Measurements from ENCODE around the gene RPUSD4. TPM values are rescaled to one million over a fixed set of nuclear protein-coding genes. Genes with fewer than 3 reads are reported as not detected.

RPUSD4 gene
- total and polyA plus RNA-seq, 2 donors from 2014 or later: 13.6 to 20.7 TPM

GRCh38 chr11:126246636-126247035 is 35.2 kb upstream of the RPUSD4 start:
- no peaks in the 10 kb centered on the region for H3K9me3 ChIP-seq (ENCODE audit: control insufficient read depth in 2 of 3, insufficient read depth in 1 of 3, low read length in 3 of 3)
- DNase-seq (no peak), FAIRE-seq (no peak)
- H3K36me3 ChIP-seq (ENCODE audit: control insufficient read depth in 2 of 3, insufficient read depth in 3 of 3, low read length in 3 of 3): peaks cover 2 to 5% (median 2%) of the 10 kb centered on the region in 3 donors
- intact Hi-C loops (cut with DNase I): no loop called here
- H3K4me3 ChIP-seq (ENCODE audit: low read length in 3 of 3): no peak overlapping the region
- no peak overlapping the region for H3K27ac ChIP-seq (ENCODE audit: low read depth in 2 of 2, low read length in 2 of 2)
- H3K27me3 ChIP-seq (ENCODE audit: control insufficient read depth, insufficient read depth, low read length): no peaks in the 10 kb centered on the region
- H3K9ac ChIP-seq (ENCODE audit: low read length in 3 of 3): no peak overlapping the region
- TF ChIP-seq, protein P1, sequence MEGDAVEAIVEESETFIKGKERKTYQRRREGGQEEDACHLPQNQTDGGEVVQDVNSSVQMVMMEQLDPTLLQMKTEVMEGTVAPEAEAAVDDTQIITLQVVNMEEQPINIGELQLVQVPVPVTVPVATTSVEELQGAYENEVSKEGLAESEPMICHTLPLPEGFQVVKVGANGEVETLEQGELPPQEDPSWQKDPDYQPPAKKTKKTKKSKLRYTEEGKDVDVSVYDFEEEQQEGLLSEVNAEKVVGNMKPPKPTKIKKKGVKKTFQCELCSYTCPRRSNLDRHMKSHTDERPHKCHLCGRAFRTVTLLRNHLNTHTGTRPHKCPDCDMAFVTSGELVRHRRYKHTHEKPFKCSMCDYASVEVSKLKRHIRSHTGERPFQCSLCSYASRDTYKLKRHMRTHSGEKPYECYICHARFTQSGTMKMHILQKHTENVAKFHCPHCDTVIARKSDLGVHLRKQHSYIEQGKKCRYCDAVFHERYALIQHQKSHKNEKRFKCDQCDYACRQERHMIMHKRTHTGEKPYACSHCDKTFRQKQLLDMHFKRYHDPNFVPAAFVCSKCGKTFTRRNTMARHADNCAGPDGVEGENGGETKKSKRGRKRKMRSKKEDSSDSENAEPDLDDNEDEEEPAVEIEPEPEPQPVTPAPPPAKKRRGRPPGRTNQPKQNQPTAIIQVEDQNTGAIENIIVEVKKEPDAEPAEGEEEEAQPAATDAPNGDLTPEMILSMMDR (IDR thresholded peaks at IDR 0.05; ENCODE audit: borderline replicate concordance, extremely low read depth, insufficient read depth): no peak
- H3K4me1 ChIP-seq (ENCODE audit: control insufficient read depth in 2 of 3, insufficient read depth in 2 of 3, low read depth in 1 of 3, low read length in 3 of 3): no peaks in the 10 kb centered on the region

- DNase-seq (no peak), FAIRE-seq (no peak)
- H3K9me3 ChIP-seq (ENCODE audit: control insufficient read depth in 2 of 3, insufficient read depth in 1 of 3, low read length in 3 of 3): no peaks in the 10 kb centered on the region
- no peak overlapping the region for H3K9ac ChIP-seq (ENCODE audit: low read length in 3 of 3)
- TF ChIP-seq, protein P1 (IDR thresholded peaks at IDR 0.05; ENCODE audit: borderline replicate concordance, extremely low read depth, insufficient read depth): no peak
- H3K4me1 ChIP-seq (ENCODE audit: control insufficient read depth in 2 of 3, insufficient read depth in 2 of 3, low read depth in 1 of 3, low read length in 3 of 3): peaks cover 0 to 12% (median 3%) of the 10 kb centered on the region in 3 donors
- no peak overlapping the region for H3K4me3 ChIP-seq (ENCODE audit: low read length in 3 of 3)
- intact Hi-C loops (cut with DNase I): no loop called here
- no peaks in the 10 kb centered on the region for H3K27me3 ChIP-seq (ENCODE audit: control insufficient read depth, insufficient read depth, low read length)
- H3K36me3 ChIP-seq (ENCODE audit: control insufficient read depth in 2 of 3, insufficient read depth in 3 of 3, low read length in 3 of 3): peaks cover 0 to 7% (median 4%) of the 10 kb centered on the region in 3 donors
- H3K27ac ChIP-seq (ENCODE audit: low read depth in 2 of 2, low read length in 2 of 2): no peak overlapping the region
These were observed 21.9 kb upstream of the RPUSD4 start for GRCh38 chr11:126233391-126233790.

- Histone ChIP-seq H3K4me3 (ENCODE audit: low read length in 3 of 3) (no peak overlapping the region), H3K4me1 (ENCODE audit: control insufficient read depth in 2 of 3, insufficient read depth in 2 of 3, low read depth in 1 of 3, low read length in 3 of 3) (peaks cover 0 to 12% (median 3%) of the 10 kb centered on the region in 3 donors), H3K9ac (ENCODE audit: low read length in 3 of 3) (no peak overlapping the region), H3K27me3 (ENCODE audit: control insufficient read depth, insufficient read depth, low read length) (no peaks in the 10 kb centered on the region), H3K9me3 (ENCODE audit: control insufficient read depth in 2 of 3, insufficient read depth in 1 of 3, low read length in 3 of 3) (no peaks in the 10 kb centered on the region), H3K36me3 (ENCODE audit: control insufficient read depth in 2 of 3, insufficient read depth in 3 of 3, low read length in 3 of 3) (peaks cover 0 to 7% (median 4%) of the 10 kb centered on the region in 3 donors), H3K27ac (ENCODE audit: low read depth in 2 of 2, low read length in 2 of 2) (no peak overlapping the region)
- intact Hi-C loops (cut with DNase I): no loop called here
- TF ChIP-seq, protein P1 (IDR thresholded peaks at IDR 0.05; ENCODE audit: borderline replicate concordance, extremely low read depth, insufficient read depth): no peak
- FAIRE-seq (peak; percentile 80), DNase-seq (no peak)
These were observed 21.2 kb upstream of the RPUSD4 start for GRCh38 chr11:126232683-126233082.
